T-helper 1 cell treated with Interleukin-12 subunit alpha and Interleukin-12 subunit beta and Interleukin-4 antibody, amounts not matched to agents 30 ng/mL and 1 ng/mL, for 36 hours (primary cell): Measurements from ENCODE around the gene PTPRU. TPM values are rescaled to one million over a fixed set of nuclear protein-coding genes. Genes with fewer than 3 reads are reported as not detected.

Source experiments
- intact Hi-C: fragments of 100-400 bp; cut with micrococcal nuclease; formaldehyde crosslinking; loops from one replicate; pipeline ENCODE4 v1.15.1; 2024
- total RNA-seq: library from RNA; stranded (reverse); gene quantifications from 2 replicates; pipeline ENCODE4 v1.2.3, GENCODE V29; 2022

Gene PTPRU
- total RNA-seq, 1 donor from 2014 or later = 0.71 TPM

DNA sequence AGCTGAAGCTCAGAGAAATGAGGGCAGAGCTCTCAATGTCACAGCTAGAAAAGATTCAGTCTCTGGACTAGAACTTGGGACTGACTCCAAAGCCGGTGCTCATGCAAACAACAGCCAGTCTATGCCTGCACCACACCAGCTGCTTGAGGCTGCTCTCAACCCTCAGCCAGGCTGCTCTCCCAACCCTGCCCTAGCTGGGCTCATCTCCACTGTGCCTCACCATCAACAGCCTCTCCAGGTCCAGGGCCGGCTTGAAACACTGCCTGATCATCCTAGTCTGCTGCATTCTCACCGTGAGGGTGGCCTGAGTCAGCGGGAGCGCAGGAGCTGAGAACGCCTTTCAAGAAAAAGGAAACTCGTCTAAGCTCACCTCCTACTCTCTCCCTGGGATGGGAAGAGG is 94.5 kb downstream of the PTPRU start:
- intact Hi-C loops = no loop called here

DNA sequence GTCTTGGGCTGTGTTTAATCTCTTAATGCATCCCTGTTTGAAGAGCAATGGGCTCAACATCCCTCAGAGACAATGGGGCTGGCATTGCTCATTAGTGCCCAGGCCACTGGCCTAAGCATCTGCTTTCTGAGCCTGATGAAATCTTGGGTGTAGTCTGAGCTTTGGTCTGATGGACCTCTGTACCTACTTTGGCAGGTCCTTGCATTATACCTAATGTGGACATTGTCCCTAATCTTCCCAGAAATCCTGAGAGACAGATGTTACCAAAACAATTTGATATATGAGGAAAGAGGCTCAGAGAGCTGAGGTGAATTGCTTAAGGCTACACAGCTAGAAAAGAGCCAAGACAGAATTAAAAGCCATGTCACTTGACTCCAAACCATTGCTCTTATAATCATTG is 95.0 kb downstream of the PTPRU start:
- intact Hi-C loops = no loop called here

DNA sequence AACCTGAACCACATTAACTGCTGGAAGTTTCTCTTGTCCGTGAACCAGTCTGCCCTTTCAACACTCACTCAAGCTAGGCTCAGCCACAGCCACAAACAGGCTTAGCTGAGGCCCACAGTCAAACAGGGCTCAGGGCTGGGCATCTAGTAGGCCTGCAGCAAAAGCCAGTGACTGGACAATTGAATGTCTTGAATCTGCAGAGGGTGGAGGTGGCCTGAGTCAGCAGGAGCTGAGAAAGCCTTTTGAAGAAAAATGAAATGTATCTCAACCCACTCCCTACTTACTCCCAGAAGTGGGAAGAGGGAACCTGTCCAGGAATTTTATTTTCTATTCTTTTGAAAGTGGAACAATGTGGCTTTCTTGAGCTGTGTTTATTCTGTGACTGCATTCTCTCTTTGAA is 95.4 kb downstream of the PTPRU start:
- intact Hi-C loops = no loop called here

DNA sequence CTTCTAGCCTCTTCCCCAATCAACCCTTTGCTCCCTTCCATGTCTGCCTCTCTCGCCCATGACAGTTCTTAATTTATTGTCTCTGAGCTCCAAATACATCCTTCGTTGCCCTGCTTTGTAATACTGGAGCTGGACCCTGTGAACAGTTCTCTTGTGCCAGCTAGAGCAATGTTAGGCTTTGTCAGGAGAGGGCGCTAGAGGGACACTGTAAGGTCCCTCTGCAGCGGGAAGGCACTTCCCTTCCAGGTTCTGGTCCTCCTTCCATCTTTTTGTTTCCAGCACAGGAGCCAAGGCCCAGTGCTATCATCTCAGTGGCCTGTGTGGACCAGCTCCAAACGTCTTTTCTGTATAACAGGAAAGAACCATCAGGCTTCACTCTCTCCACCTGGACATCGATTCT is 95.9 kb downstream of the PTPRU start:
- intact Hi-C loops = no loop called here

DNA sequence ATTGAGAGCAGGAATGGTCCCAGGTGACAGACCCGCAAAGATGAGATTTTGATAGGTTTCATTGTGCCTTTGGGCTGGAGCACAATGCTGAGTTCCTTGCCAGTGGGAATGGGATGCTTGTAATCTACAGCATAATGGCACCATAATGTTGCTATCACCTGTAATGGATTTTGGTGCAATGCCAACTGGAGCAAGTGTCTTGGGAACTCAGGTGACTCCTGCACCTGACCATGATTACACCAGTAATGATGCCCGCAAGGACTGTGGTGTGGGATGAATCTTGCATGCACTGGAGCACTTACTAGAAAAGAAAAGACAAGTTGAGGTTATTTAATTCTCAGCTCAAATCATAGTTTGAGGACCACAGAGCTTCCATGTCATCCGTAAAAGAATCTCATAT is 96.7 kb downstream of the PTPRU start:
- intact Hi-C loops = no loop called here

DNA sequence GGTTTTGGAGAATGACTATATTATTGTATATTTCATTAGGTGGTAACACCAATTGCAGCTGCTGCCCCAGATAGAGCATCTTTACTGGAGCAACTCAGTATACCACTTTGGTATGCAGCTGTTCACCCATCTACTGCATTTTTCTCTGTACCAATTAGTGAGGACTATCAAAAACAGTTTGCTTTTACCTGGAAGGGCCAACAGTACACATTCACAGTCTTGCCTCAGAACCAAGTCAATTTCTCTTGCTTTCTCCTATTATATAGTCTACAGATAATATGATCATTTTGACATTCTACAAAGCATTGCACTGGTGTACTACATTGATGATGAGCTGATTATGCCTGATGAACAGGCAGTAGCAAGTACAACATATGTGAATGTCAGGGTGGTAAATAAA is 99.3 kb downstream of the PTPRU start:
- intact Hi-C loops = no loop called here

DNA sequence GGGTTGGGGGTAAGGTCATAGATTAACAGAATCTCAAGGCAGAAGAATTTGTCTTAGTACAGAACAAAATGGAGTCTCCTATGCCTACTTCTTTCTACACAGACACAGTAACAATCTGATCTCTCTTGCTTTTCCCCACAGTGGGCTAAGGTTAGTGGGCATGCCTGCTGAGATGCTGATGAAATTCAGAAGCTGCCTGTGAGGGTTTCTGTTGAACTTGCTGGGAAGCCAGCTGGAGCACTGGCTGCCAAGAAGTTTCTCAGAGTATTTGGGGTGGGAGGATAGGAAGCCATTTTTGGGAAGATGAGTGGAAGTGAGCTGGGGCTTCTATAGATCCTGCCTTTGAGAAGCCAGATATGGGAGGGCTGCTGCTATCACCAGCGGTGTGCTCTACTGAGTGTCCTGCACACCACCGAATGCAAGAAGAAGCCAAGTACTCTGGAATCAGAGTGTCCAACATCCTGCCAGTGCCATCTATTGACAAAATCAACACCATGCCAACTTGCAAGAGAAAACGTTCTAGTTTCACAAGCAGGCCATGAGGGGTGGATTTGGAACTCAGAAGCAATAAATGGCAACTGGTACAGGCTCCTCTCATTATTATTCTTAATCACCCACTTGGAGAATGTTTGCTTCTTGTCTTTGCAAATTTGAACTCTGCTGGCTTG is 102.7 kb downstream of the PTPRU start:
- intact Hi-C loops = no loop called here

DNA sequence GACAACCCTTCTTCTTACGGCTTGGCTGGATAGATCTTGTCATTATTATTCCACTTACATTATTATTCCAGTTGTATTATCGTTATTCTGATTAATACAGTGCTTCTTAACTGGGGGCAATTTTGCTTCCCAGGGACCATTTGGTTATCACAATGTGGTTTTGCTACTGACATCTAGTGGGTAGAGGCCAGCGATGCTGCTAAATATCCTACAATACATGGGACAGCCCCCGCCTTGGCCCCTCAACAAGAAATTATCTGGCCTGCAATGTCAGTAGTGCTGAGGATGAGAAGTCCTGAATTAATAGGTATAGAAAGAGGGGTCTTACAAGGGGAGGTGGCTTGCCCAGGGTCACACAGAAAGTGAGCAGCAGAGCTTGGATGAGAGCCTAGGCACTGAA is 105.6 kb downstream of the PTPRU start:
- intact Hi-C loops = loop anchor here (1.0 to 2.0 kb wide), 2 partner anchors 103 to 507 kb away; no protein-coding TSS in a partner anchor

DNA sequence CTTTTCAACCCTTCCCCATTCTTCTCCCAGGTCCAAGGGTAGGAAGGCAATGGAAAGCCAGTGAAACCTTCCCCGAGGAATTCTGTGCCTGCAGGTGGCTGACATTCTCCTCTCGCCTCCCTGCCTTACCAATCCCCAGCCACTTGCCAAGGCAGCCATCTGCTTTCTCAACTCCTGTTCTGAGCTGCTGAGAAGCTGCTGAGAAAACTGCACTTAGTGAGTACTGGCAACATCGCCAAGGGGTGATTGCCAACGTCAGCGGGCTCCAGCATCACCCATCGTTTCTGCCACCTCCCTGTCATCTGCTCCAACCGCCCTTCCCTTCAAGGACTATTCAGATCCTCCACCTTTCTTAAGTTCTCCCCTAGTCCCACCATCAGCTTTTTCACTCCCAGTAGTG is 106.0 kb downstream of the PTPRU start:
- intact Hi-C loops = no loop called here

DNA sequence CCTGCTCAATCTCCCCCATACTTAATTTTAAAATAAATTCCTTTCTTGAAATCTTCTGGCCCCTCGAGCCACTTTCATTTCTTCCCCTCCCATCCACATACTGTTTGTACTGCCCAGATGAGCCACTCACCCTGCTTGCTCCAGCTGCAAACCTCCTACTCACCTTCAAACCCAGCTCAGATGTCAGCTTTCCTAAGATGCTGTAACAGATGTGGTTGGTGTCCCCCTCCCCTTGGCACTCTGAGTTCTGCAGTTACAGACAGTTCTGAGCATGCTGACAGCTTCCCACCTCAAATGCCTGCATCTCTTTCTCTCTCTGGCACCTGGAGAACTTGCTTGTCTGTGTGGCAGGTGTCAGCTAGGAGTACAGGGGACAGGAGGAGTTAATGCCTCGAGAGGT is 106.7 kb downstream of the PTPRU start:
- intact Hi-C loops = no loop called here

DNA sequence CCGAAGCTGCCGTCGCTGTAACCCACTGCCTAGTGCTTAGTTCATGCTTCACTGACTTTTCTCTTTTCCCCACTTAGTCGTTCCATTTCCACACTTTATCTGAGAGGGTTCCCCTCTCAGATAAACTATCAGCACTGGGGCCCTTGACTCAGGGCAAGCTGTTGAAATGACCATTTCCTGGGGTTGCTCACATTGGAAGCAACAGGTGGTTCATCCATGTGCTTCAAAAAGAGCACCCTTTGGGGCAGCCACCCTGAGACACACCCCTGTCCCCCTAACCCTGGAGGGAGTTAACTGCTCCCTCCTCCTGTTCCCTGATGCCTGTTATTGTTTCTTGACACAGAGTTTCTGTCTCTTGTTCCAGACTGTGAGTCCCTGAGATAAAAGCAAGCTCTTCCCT is 107.2 kb downstream of the PTPRU start:
- intact Hi-C loops = no loop called here

DNA sequence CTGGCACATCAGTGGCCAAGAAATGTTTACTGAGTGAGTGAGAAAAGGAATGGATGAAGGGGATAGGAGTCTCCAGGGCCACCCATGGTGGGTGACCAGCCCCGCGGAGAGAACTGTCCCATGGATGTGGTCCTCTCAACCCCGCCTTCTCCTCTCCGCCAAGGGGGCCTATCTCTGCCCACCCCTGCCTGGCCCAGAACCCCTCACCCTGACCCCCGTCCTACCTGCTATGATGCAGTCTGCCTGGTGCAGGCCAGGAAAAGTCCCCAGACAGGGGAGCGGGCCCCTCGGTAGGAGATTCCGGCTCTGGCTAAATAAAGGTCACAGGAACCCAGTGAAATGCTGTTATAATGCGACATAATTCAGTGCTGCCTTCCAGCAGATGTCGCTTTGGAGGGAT is 107.6 kb downstream of the PTPRU start:
- intact Hi-C loops = no loop called here

DNA sequence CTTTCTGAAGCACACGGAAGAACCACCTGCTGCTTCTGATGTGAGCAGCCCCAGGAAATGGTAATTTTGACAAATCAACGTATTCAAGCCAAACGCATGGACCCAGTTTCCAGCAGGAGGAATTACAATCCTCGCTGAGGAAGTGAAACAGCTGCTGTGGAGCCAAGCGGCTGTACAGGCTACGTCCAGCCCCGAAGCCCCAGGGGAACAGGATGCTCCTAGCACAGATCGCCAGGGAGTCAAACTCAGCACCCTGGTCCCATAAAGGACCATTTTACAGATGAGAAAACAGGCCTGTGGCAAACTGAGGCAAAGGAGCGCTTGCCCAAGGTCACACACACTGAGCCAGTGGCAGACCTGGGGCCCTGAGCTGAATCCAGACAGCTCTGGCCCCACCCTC is 108.0 kb downstream of the PTPRU start:
- intact Hi-C loops = no loop called here

DNA sequence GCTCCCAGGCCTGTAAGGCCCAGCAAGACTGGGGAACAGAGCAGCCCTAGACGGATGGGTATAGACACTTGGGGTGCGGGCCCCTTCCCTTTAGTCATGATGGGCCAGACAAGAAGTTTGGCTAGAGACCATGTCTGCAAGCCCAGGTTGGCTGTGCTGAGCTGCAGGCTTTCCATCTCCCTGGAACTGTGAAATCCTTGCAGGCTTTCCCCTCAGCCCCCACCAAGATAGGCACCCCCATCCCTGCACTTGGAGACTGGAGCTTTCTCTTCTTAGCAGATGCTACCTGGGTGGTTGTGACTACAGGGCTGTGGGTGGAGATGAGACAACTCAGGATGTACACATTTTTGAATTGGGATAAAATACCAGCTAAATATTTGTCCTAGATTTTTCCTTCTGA is 110.3 kb downstream of the PTPRU start:
- intact Hi-C loops = no loop called here

DNA sequence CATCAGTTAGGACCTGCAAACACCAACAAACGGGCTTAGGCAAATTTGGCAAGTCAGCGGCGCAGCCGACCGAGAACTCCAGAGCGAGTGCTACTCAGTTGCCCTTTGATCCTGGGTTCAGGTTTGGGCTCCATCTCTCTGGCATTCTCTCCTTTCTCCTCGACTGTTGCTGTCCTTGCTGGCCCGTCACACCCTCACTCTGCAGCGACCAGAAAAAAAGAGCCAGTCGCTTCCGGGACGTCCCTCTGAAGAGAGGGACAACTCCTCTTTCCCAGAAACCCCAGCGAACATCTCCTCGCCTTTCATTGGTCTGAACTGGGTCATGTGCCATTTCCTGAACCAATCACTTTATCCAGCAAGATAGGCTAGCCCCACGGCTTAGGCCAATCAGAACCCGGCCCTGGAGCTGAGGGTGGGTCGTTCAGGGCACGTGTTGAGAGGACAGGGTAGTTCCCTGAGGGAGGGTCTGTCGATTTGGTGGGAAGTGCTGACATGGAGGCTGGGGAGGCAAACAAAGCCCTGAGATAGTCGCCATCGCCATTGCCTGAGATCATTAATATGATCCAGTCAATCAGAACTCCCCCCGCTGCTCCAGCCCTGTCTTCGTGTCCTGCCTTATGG is 113.7 kb downstream of the PTPRU start:
- intact Hi-C loops = no loop called here

DNA sequence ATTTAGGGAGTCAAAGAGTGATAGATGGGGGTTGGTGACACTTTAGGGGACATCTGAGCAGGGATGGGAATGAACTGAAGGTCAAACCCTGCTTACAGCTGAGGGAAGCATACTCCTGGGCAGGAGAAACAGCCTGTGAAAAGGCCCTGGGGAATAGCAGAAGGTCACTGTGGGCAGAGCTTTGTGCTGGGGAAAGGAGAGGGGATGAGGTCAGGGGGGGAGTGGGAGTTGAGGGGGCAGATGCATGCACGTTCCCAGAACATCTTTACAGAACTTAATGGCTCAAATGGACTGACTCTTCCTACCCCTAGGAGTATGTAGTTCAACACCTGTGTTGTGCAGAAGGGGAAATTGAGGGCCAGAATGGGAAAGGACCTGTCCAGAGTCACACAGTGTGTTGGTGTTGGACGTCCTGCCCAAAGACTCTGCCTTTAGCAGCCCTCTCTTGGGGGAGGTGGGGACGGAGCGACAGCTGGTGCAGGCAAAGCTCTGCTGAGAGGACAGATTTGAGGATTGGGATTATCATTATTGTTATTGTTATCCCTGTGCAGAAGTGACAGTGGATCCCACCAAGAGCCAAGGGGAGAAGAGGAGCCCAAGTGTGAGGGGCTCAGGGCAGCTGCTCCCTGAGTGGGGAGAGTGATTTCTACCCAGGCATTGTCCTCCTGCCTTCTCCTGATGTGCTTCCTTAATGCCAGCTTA is 116.5 kb downstream of the PTPRU start:
- intact Hi-C loops = no loop called here

DNA sequence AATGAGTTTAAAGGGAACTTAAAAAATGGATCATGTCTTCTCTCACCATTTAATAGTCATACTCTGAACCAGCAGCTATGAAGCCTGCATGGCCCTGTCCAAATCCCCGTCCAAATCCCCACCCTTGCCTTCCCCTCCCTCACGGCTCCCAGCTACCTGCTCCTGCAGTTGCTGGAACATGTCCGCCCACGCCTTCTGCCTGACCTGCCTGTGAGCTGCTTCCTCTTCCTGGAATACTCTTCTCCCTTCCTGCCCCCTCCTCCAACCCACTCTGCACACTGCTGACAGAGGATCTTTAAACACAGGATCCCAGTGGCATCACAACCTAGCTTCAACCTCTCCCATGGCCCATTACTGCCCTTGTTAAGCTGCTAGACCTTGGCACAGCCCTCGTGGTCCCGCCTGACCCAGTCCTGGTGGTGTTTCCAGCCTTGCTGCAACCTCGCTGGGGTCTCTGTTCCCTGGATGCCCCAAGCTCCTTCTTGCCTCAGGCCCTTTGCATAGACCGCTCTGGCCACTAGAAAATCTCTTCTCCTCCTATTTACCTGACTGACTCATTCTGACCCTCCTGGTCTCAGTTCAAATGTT is 118.3 kb downstream of the PTPRU start:
- intact Hi-C loops = no loop called here

DNA sequence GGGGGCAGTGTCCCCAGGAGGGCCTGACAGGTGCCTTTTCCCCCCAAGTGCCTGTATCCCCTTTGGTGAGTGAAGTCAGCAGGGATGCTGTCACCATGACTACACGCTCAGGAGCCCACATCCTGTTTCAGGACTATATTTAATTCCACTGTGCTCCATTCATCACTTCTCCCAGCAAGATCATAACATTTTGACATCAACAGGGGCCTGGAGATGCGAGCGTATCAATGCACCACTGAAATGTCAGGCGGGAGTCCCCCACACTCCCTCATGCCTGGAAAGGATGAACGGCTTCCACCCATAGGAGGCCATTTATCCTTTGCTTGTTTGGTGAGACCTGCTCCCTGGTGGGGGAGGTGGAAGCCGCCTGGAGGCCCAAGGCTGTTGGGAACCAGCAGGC is 119.1 kb downstream of the PTPRU start:
- intact Hi-C loops = no loop called here

DNA sequence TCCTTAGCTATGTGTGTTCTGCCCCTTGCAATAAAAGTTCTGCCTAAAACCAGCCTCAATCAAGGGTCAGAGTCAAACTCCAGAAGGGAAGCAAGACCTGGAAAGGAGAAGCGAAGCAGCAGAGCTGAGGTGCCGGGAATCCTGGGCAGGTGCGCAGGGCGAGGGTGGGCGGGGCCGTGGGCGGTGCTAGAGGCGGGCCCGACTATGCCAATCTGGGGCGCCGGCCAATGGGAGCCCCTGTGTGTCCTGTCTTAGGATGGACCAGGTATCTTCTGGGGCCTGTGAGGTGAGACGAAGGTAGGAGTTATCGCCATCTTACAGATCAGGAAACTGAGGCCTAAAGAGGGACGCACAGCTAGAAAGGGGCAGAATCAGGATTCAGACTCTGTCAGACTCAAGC is 120.3 kb downstream of the PTPRU start:
- intact Hi-C loops = no loop called here

DNA sequence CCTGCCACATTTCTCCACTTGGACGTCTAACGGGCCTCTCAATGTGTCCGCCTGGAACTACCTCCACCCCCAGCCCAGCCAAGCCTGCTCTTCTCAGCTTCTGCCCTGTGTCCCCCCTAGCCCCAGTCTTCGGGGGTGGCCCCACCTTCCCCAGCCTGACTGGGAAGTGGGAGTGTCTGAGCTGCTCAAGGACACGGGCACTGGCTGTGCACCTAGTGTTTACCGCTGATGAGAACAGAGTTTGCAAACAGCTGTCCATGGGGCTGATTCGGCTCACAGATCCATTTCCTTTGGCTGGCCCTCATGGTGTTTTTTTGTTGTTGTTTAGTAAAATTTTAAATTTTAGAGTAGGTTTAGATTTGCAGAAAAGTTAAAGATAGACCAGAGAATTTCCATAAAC is 121.1 kb downstream of the PTPRU start:
- intact Hi-C loops = no loop called here

DNA sequence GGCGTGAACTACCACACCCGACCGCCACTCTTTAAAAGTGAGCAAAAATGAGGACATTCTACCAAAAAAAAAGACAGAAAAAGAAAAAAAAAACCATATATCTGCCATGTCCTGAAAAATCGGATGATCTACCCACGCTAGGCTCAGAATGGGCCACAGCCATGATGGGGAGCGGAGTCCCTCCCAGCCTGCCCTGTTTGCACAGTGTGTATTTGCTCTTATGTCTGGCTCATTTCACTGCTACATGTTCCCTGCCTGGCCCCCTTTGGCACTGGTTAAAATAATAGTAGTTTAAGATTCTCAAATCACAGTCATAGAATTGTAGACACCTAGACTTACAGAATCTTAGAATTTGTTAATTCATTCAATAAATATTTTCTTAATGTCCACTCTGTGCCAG is 121.9 kb downstream of the PTPRU start:
- intact Hi-C loops = no loop called here

DNA sequence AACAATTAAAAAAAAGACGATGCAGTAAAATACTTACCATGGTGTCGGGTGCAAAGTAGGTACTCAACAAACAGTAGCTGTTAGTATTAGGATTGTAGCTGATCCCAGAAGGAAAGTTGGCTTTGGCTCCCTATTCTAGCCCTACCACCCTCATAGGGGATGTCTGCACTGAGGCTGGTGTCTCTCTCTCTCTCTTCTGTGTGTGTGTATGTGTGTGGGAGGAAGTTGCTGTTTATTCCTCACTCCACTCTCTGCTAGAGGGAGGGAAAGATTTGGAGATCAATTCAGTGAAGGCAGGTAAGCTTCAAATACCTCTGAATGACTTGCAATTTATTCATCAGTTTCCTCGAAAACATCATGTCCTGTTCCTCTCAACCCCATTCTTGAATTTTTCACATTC is 124.4 kb downstream of the PTPRU start:
- intact Hi-C loops = no loop called here

DNA sequence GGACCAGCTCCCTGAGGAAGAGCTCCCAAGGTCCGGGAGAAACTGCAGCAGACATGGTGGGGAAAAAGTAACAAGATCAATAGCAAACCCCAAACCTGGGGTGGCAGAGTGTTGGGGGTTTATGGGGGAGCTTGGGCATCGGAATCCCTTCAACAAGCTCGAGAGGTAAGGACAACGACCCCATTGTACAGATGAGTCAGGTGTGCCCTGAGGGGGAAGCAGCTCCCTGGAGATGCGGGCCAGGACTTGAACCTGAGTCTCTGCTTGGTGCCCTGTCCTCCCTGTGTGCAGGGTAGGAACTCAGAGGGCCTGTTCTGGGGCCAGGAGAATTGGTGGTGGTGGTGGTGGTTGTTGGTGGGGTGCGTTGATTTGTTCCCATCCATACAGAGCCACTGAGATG is 125.4 kb downstream of the PTPRU start:
- intact Hi-C loops = no loop called here
